ENCODE measurements around the gene LCLAT1.

GRCh38 chr2:30463535-30463934 lies 16.5 kb downstream of the LCLAT1 start:
- TF ChIP-seq CTCF (IDR thresholded peaks at IDR 0.05; ENCODE audit: low read depth, low read length) = no peak
- TF ChIP-seq EZH2phosphoT487 (IDR thresholded peaks at IDR 0.05; ENCODE audit: low read depth) = no peak

Data from OCI-LY3 (cell line).